OCI-LY7 (cell line): ENCODE measurements around the gene CCDC148. TPM values are rescaled to one million over a fixed set of nuclear protein-coding genes. Genes with fewer than 3 reads are reported as not detected.

Experiments used
- BruUV-seq: library from RNA; stranded (reverse); fragments of 400-500 nt; replicated peaks from 2 replicates; lab custom pipeline; 2021; lab: Mats Ljungman, UMichigan
- CTCF ChIA-PET: fragments of 300-600 bp; sonication (Branson Sonifier 250); formaldehyde crosslinking; loops from one replicate; lab custom pipeline; 2022; ENCODE audit warnings: antibody characterized with exemption; ENCODE audit not compliant: unreplicated experiment; lab: Charles Lee
- POLR2A ChIA-PET: fragments of 300-600 bp; sonication (Branson Sonifier 250); formaldehyde crosslinking; loops from one replicate; lab custom pipeline; 2022; ENCODE audit warnings: antibody characterized with exemption; lab: Charles Lee
- DNase-seq: peaks from one replicate; pipeline ENCODE4 v3.0.0-alpha.2; 2015; ENCODE audit warnings: low spot score
- H2AFZ ChIP-seq: fragments of 200-600 bp; sonication (generic), shearing (Covaris generic); 2 replicates; pipeline ENCODE4 v1.6.1; 2014; ENCODE audit warnings: mild to moderate bottlenecking, antibody characterized with exemption, low read length, moderate library complexity
- H3K27ac ChIP-seq: fragments of 200-600 bp; sonication (generic); 2 replicates; pipeline ENCODE4 v1.5.1; 2014; ENCODE audit warnings: mixed run types, low read depth, mild to moderate bottlenecking, moderate library complexity, low read length, inconsistent platforms; ENCODE audit not compliant: poor library complexity, severe bottlenecking
- H3K36me3 ChIP-seq: fragments of 200-600 bp; sonication (generic); 2 replicates; pipeline ENCODE4 v1.6.1; 2014; ENCODE audit warnings: mild to moderate bottlenecking, antibody characterized with exemption, low read length, moderate library complexity, mixed read lengths; ENCODE audit not compliant: insufficient read depth
- H3K4me1 ChIP-seq: fragments of 200-600 bp; sonication (generic); 2 replicates; pipeline ENCODE4 v1.5.1; 2014; ENCODE audit warnings: mild to moderate bottlenecking, low read length; ENCODE audit not compliant: insufficient read depth, poor library complexity, severe bottlenecking
- H3K4me2 ChIP-seq: fragments of 200-600 bp; sonication (generic); 2 replicates; pipeline ENCODE4 v1.6.1; 2014; ENCODE audit warnings: mild to moderate bottlenecking, low read length
- H3K4me3 ChIP-seq: fragments of 200-600 bp; sonication (generic); 2 replicates; pipeline ENCODE4 v1.5.1; 2014; ENCODE audit warnings: mild to moderate bottlenecking, low read depth, low read length; ENCODE audit not compliant: poor library complexity, severe bottlenecking
- H3K79me2 ChIP-seq: fragments of 200-600 bp; sonication (generic); 2 replicates; pipeline ENCODE4 v1.6.1; 2016; ENCODE audit warnings: low read depth, mild to moderate bottlenecking, low read length, moderate library complexity, mixed read lengths; ENCODE audit not compliant: insufficient read depth
- H3K9me2 ChIP-seq: fragments of 200-600 bp; sonication (generic); 2 replicates; pipeline ENCODE4 v1.6.1; 2016; ENCODE audit warnings: mild to moderate bottlenecking, low read length, mixed read lengths; ENCODE audit not compliant: insufficient read depth
- H3K9me3 ChIP-seq: fragments of 200-600 bp; sonication (generic); 2 replicates; pipeline ENCODE4 v1.6.1; 2014; ENCODE audit warnings: mild to moderate bottlenecking, mixed run types, low read length, mixed read lengths
- H4K20me1 ChIP-seq: fragments of 200-600 bp; sonication (generic); 2 replicates; pipeline ENCODE4 v1.6.1; 2014; ENCODE audit warnings: mild to moderate bottlenecking, antibody characterized with exemption, low read length, moderate library complexity, mixed read lengths; ENCODE audit not compliant: insufficient read depth
- CTCF ChIP-seq: fragments of 200-600 bp; sonication (generic); conservative IDR thresholded peaks from 2 replicates; pipeline ENCODE4 v1.5.1; 2014; ENCODE audit warnings: mild to moderate bottlenecking, antibody characterized with exemption, low read length, moderate library complexity, mixed read lengths
- EZH2phosphoT487 ChIP-seq: fragments of 200-600 bp; sonication (generic); IDR thresholded peaks from 2 replicates; pipeline ENCODE4 v1.6.1; 2018; ENCODE audit warnings: low read depth, borderline replicate concordance, mild to moderate bottlenecking, mixed run types, antibody characterized with exemption, low read length, moderate library complexity, mixed read lengths
- intact Hi-C: fragments of 100-400 bp; cut with micrococcal nuclease; formaldehyde crosslinking; loops from one replicate; pipeline ENCODE4 v1.10.0; 2022; ENCODE audit not compliant: unreplicated experiment
- total RNA-seq, 2 experiments: library from RNA; depleted of rRNA in 1 of 2; stranded (reverse); fragments of >200 nt in 1 of 2; shearing (Covaris generic) in 1 of 2; gene quantifications; 2 replicates each; pipeline ENCODE4 v1.2.3, GENCODE V29; 2014 to 2022

The CCDC148 gene
- total RNA-seq, 2 experiments from 2014 or later: 0.19 to 0.99 TPM

- H3K36me3 ChIP-seq: no peaks in the 10 kb centered on the region
- no peak overlapping the region for H3K4me3 ChIP-seq
- intact Hi-C loops: no loop called here
- POLR2A ChIA-PET: no interaction called here
- no TSS peak for BruUV-seq
- TF ChIP-seq EZH2phosphoT487 (no peak), CTCF (no peak)
- no peaks in the 10 kb centered on the region for H3K9me3 ChIP-seq
- CTCF ChIA-PET: no interaction called here
- no peak for DNase-seq
- H4K20me1 ChIP-seq: no peaks in the 10 kb centered on the region
- no peaks in the 10 kb centered on the region for H3K9me2 ChIP-seq
- no peaks in the 10 kb centered on the region for H3K4me1 ChIP-seq
- no peaks in the 10 kb centered on the region for H3K79me2 ChIP-seq
- H2AFZ ChIP-seq: no peak overlapping the region
- no peak overlapping the region for H3K4me2 ChIP-seq
- no peak overlapping the region for H3K27ac ChIP-seq
These were observed 130.7 kb downstream of the CCDC148 start for GRCh38 chr2:158325782-158326340.

DNA sequence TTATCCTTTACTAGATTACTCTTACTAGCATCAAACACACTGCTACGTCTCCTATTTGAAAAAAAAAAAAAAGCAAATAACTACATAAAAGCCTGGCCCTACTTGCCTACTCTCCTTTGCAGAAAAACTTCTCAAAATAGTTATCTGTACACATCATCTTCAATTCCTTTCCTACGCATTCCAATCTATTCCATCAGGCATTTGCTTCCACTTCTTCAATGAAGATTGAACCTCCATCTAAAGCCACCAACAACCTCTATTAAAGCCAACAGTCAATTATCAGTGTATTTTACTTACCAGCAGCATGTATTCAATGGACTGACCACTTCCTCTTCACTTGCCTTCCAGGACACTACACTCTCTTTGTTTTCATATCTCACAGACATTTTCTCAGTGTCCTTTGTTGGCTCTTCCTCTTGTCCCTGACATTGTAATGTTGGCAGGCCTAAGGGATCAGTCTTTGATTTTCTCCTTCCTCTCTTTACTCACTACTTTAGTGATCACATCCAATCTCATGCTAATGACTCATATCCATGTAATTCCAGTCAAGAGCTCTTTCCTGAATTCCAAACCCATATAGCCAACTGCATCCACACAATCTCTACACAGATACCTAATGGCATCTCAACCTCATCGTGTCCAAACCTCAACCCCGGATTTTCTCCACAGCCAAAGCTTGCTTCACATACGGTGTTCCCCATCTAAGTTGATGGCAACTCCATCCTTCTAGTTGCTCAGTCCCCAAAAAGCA is 131.3 kb downstream of the CCDC148 start:
- intact Hi-C loops: no loop called here

More for the DNA sequence above, 131.3 kb downstream of the CCDC148 start:
- H3K27ac ChIP-seq: no peak overlapping the region
- no peaks in the 10 kb centered on the region for H3K79me2 ChIP-seq
- H3K36me3 ChIP-seq: no peaks in the 10 kb centered on the region
- H2AFZ ChIP-seq: no peak overlapping the region
- ChIA-PET CTCF (no interaction called here), POLR2A (no interaction called here)
- no TSS peak for BruUV-seq
- no peak overlapping the region for H3K4me2 ChIP-seq
- no peaks in the 10 kb centered on the region for H3K9me3 ChIP-seq
- no peak overlapping the region for H3K4me3 ChIP-seq
- DNase-seq: no peak
- H3K4me1 ChIP-seq: no peaks in the 10 kb centered on the region
- no peak for TF ChIP-seq CTCF
- TF ChIP-seq EZH2phosphoT487: no peak
- H3K9me2 ChIP-seq: no peaks in the 10 kb centered on the region
- H4K20me1 ChIP-seq: no peaks in the 10 kb centered on the region
